ENCODE results near the gene NLRC5. TPM values are rescaled to one million over a fixed set of nuclear protein-coding genes. Genes with fewer than 3 reads are reported as not detected.

Gene NLRC5
- total RNA-seq, 1 experiment from 2014 or later, result 0.98 TPM

DNA sequence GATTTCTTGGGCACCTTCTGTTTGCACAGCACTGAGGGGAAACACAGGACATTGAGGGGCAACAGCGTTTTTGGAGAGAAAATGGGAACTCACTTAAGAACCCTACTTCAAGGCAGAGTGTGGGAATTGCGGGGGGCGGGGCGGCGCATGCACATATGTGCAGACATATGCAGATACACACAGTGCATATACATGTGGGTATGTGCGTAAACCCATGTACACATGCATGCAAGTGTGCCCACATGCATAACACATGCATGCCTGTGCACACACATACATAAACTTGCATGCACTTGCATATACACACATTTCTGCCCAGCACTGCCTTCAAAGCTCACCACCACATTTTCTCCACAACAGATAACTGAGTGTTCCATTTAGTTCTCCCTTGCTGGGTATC, 32.4 kb downstream of the NLRC5 start:
- no peaks in the 10 kb centered on the region for H3K79me2 ChIP-seq (ENCODE audit: low read length)
- no peak for ATAC-seq
- CTCF ChIA-PET, result no interaction called here

DNA sequence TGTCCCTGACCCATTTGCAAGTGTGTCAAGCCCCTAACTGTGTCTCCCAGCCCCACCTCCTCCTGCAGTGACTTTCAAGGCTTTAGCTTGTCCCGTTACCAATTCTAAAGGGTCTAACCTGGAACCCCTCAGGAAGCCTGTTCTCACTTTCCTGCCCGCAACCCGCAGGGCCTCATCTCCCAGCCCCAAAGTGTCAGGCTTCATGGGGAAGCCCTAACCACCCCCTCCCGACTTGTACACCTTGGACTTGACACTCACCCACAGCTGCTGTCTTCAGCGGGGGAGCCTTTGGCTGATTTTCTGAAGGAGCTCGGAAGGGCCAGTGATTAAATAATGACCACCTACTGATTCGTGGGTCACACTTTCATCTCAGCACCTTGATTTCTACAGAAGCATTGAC, 33.1 kb downstream of the NLRC5 start:
- Histone ChIP-seq H3K4me1 (ENCODE audit: insufficient read depth, low read length) (no peaks in the 10 kb centered on the region), H3K4me3 (ENCODE audit: low read length) (no peak overlapping the region), H3F3A (ENCODE audit: low read length, unreplicated experiment) (no peaks in the 10 kb centered on the region), H3K4me2 (ENCODE audit: low read length) (no peak overlapping the region), H3K27ac (ENCODE audit: low read length) (no peak overlapping the region), H3K9ac (ENCODE audit: low read length) (no peak overlapping the region), H3K36me3 (ENCODE audit: low read depth, low read length) (no peaks in the 10 kb centered on the region), H2AFZ (ENCODE audit: low read length) (no peak overlapping the region), H3K27me3 (ENCODE audit: low read length) (no peaks in the 10 kb centered on the region), H3K9me2 (replicated peaks; ENCODE audit: low read length) (no peaks in the 10 kb centered on the region), H3K9me3 (ENCODE audit: low read length) (no peaks in the 10 kb centered on the region), H3K79me2 (ENCODE audit: low read length) (no peaks in the 10 kb centered on the region), H4K20me1 (ENCODE audit: low read length) (no peaks in the 10 kb centered on the region)
- no TSS peak for BruUV-seq (replicated peaks)
- ChIA-PET CTCF (no interaction called here), POLR2A (ENCODE audit: unreplicated experiment) (interaction anchor here (0.6 kb wide), 1 partner anchor 298 kb away, joined by 3 read pairs; no protein-coding TSS in a partner anchor)
- DNase-seq, result no peak
- TF ChIP-seq EZH2phosphoT487 (IDR thresholded peaks at IDR 0.05; ENCODE audit: borderline replicate concordance, low read length), result no peak
- no peak for TF ChIP-seq CTCF (conservative IDR thresholded peaks at IDR 0.05; ENCODE audit: low read depth, low read length)
- TF ChIP-seq EZH2 (IDR thresholded peaks at IDR 0.05; ENCODE audit: low read length, unreplicated experiment), result no peak
- intact Hi-C loops (cut with micrococcal nuclease), result no loop called here
- ATAC-seq, result no peak

More for the DNA sequence above, 32.4 kb downstream of the NLRC5 start:
- Histone ChIP-seq H3K4me1 (ENCODE audit: insufficient read depth, low read length) (no peaks in the 10 kb centered on the region), H2AFZ (ENCODE audit: low read length) (no peak overlapping the region), H3K4me3 (ENCODE audit: low read length) (no peak overlapping the region), H3K27ac (ENCODE audit: low read length) (no peak overlapping the region), H3K4me2 (ENCODE audit: low read length) (no peak overlapping the region), H3K9me2 (replicated peaks; ENCODE audit: low read length) (no peaks in the 10 kb centered on the region), H3K36me3 (ENCODE audit: low read depth, low read length) (no peaks in the 10 kb centered on the region), H4K20me1 (ENCODE audit: low read length) (no peaks in the 10 kb centered on the region), H3K9ac (ENCODE audit: low read length) (no peak overlapping the region), H3K27me3 (ENCODE audit: low read length) (no peaks in the 10 kb centered on the region), H3F3A (ENCODE audit: low read length, unreplicated experiment) (no peaks in the 10 kb centered on the region), H3K9me3 (ENCODE audit: low read length) (no peaks in the 10 kb centered on the region)
- intact Hi-C loops (cut with micrococcal nuclease), result no loop called here
- DNase-seq, result no peak
- BruUV-seq (replicated peaks), result no TSS peak
- POLR2A ChIA-PET (ENCODE audit: unreplicated experiment), result no interaction called here
- TF ChIP-seq EZH2phosphoT487 (IDR thresholded peaks at IDR 0.05; ENCODE audit: borderline replicate concordance, low read length) (no peak), EZH2 (IDR thresholded peaks at IDR 0.05; ENCODE audit: low read length, unreplicated experiment) (no peak), CTCF (conservative IDR thresholded peaks at IDR 0.05; ENCODE audit: low read depth, low read length) (no peak)

GRCh38 chr16:57023541-57024249, 34.3 kb downstream of the NLRC5 start:
- Histone ChIP-seq H3K4me1 (ENCODE audit: insufficient read depth, low read length) (no peaks in the 10 kb centered on the region), H4K20me1 (ENCODE audit: low read length) (no peaks in the 10 kb centered on the region), H3K9me3 (ENCODE audit: low read length) (no peaks in the 10 kb centered on the region), H3K4me3 (ENCODE audit: low read length) (no peak overlapping the region), H3K27ac (ENCODE audit: low read length) (no peak overlapping the region), H3K27me3 (ENCODE audit: low read length) (no peaks in the 10 kb centered on the region), H3K4me2 (ENCODE audit: low read length) (no peak overlapping the region), H3K9me2 (replicated peaks; ENCODE audit: low read length) (no peaks in the 10 kb centered on the region), H3F3A (ENCODE audit: low read length, unreplicated experiment) (no peaks in the 10 kb centered on the region), H3K9ac (ENCODE audit: low read length) (no peak overlapping the region), H3K79me2 (ENCODE audit: low read length) (no peaks in the 10 kb centered on the region), H3K36me3 (ENCODE audit: low read depth, low read length) (no peaks in the 10 kb centered on the region), H2AFZ (ENCODE audit: low read length) (no peak overlapping the region)
- ATAC-seq, result no peak
- CTCF ChIA-PET, result no interaction called here
- POLR2A ChIA-PET (ENCODE audit: unreplicated experiment), result no interaction called here
- DNase-seq, result no peak
- intact Hi-C loops (cut with micrococcal nuclease), result no loop called here
- TF ChIP-seq EZH2phosphoT487 (IDR thresholded peaks at IDR 0.05; ENCODE audit: borderline replicate concordance, low read length), result no peak
- no peak for TF ChIP-seq EZH2 (IDR thresholded peaks at IDR 0.05; ENCODE audit: low read length, unreplicated experiment)
- no peak for TF ChIP-seq CTCF (conservative IDR thresholded peaks at IDR 0.05; ENCODE audit: low read depth, low read length)
- no TSS peak for BruUV-seq (replicated peaks)
